ENCODE measurements around the gene ADAMTS17. TPM values are rescaled to one million over a fixed set of nuclear protein-coding genes. Genes with fewer than 3 reads are reported as not detected.
"Not testable (repeated sequence)": the region's sequence is repeated elsewhere in the genome, so short reads cannot be mapped to it uniquely, and the experiment has no call there.

Gene ADAMTS17
- polyA plus RNA-seq, 3 donors from 2014 or later, result 0.27 to 0.53 TPM; not detected in 1

- Mint-ChIP-seq H3K36me3 (no peaks in the 10 kb centered on the region), H3K4me1 (no peaks in the 10 kb centered on the region), H3K27me3 (ENCODE audit: low read depth in 3 of 3) (peaks cover 0 to 6% (median 2%) of the 10 kb centered on the region in 3 donors), H3K9me3 (peaks cover 0 to 5% (median 0%) of the 10 kb centered on the region in 6 donors), H3K27ac (no peak overlapping the region), H3K4me3 (no peak overlapping the region)
- DNase-seq, result no peak
Measured at GRCh38 chr15:100082761-100083402, 258.9 kb downstream of the ADAMTS17 start.

GRCh38 chr15:100081454-100081853 is 260.3 kb downstream of the ADAMTS17 start:
- Mint-ChIP-seq H3K36me3 (no peaks in the 10 kb centered on the region), H3K4me3 (no peak overlapping the region), H3K9me3 (no peaks in the 10 kb centered on the region), H3K27ac (no peak overlapping the region), H3K27me3 (ENCODE audit: low read depth in 3 of 3) (peaks cover 0 to 4% (median 2%) of the 10 kb centered on the region in 3 donors), H3K4me1 (no peaks in the 10 kb centered on the region)
- DNase-seq, result no peak

GRCh38 chr15:100078511-100079220 is 263.1 kb downstream of the ADAMTS17 start:
- Mint-ChIP-seq H3K36me3 (no peaks in the 10 kb centered on the region), H3K4me3 (no peak overlapping the region), H3K27me3 (ENCODE audit: low read depth in 3 of 3) (peaks cover 0 to 3% (median 0%) of the 10 kb centered on the region in 3 donors), H3K4me1 (no peaks in the 10 kb centered on the region), H3K9me3 (no peaks in the 10 kb centered on the region), H3K27ac (no peak overlapping the region)
- no peak for DNase-seq

- no peak overlapping the region for H3K27ac Mint-ChIP-seq
- H3K36me3 Mint-ChIP-seq, result no peaks in the 10 kb centered on the region
- peaks cover 0 to 5% (median 4%) of the 10 kb centered on the region in 3 donors for H3K27me3 Mint-ChIP-seq (ENCODE audit: low read depth in 3 of 3)
- H3K4me3 Mint-ChIP-seq, result no peak overlapping the region
- DNase-seq, result no peak
- no peaks in the 10 kb centered on the region for H3K4me1 Mint-ChIP-seq
- peaks cover 0 to 5% (median 0%) of the 10 kb centered on the region in 6 donors for H3K9me3 Mint-ChIP-seq
Measured at GRCh38 chr15:100075229-100075628, 266.5 kb downstream of the ADAMTS17 start.

- H3K27ac Mint-ChIP-seq, result no peak overlapping the region
- H3K36me3 Mint-ChIP-seq, result no peaks in the 10 kb centered on the region
- no peaks in the 10 kb centered on the region for H3K4me1 Mint-ChIP-seq
- no peak for DNase-seq
- H3K9me3 Mint-ChIP-seq, result peaks cover 0 to 5% (median under 1%) of the 10 kb centered on the region in 6 donors
- H3K27me3 Mint-ChIP-seq (ENCODE audit: low read depth in 3 of 3), result peaks cover 0 to 9% (median 8%) of the 10 kb centered on the region in 3 donors
- no peak overlapping the region for H3K4me3 Mint-ChIP-seq
Measured at GRCh38 chr15:100073982-100074381, 267.8 kb downstream of the ADAMTS17 start.

GRCh38 chr15:100066521-100067280 is 275.1 kb downstream of the ADAMTS17 start:
- H3K27me3 Mint-ChIP-seq (ENCODE audit: low read depth in 3 of 3); DNase-seq; H3K9me3 Mint-ChIP-seq; H3K4me3 Mint-ChIP-seq; H3K27ac Mint-ChIP-seq; H3K4me1 Mint-ChIP-seq; H3K36me3 Mint-ChIP-seq: not testable (repeated sequence)

- Mint-ChIP-seq H3K4me3 (no peak overlapping the region), H3K36me3 (no peaks in the 10 kb centered on the region), H3K27me3 (ENCODE audit: low read depth in 3 of 3) (peaks cover 0 to 6% (median 1%) of the 10 kb centered on the region in 3 donors), H3K9me3 (no peaks in the 10 kb centered on the region), H3K4me1 (no peaks in the 10 kb centered on the region), H3K27ac (no peak overlapping the region)
- no peak for DNase-seq
Measured at GRCh38 chr15:100061944-100062343, 279.8 kb downstream of the ADAMTS17 start.

GRCh38 chr15:100060276-100060926 is 281.4 kb downstream of the ADAMTS17 start:
- Mint-ChIP-seq H3K4me3 (no peak overlapping the region), H3K9me3 (no peaks in the 10 kb centered on the region), H3K36me3 (no peaks in the 10 kb centered on the region), H3K27me3 (ENCODE audit: low read depth in 3 of 3) (peaks cover 0 to 6% (median 1%) of the 10 kb centered on the region in 3 donors), H3K4me1 (peaks cover 3 to 7% of the 10 kb centered on the region in 2 donors), H3K27ac (no peak overlapping the region)
- DNase-seq, result no peak

- no peak overlapping the region for H3K4me3 Mint-ChIP-seq
- DNase-seq, result no peak
- H3K4me1 Mint-ChIP-seq, result peaks cover 8 to 16% of the 10 kb centered on the region in 2 donors
- H3K9me3 Mint-ChIP-seq, result no peaks in the 10 kb centered on the region
- H3K36me3 Mint-ChIP-seq, result no peaks in the 10 kb centered on the region
- H3K27ac Mint-ChIP-seq, result no peak overlapping the region
- H3K27me3 Mint-ChIP-seq (ENCODE audit: low read depth in 3 of 3), result peaks cover 0 to 6% (median 1%) of the 10 kb centered on the region in 3 donors
Measured at GRCh38 chr15:100059521-100059920, 282.3 kb downstream of the ADAMTS17 start.

GRCh38 chr15:100059094-100059493 is 282.7 kb downstream of the ADAMTS17 start:
- Mint-ChIP-seq H3K36me3 (no peaks in the 10 kb centered on the region), H3K4me1 (peaks cover 9 to 18% of the 10 kb centered on the region in 2 donors), H3K4me3 (no peak overlapping the region), H3K9me3 (no peaks in the 10 kb centered on the region), H3K27me3 (ENCODE audit: low read depth in 3 of 3) (peaks cover 0 to 6% (median 3%) of the 10 kb centered on the region in 3 donors), H3K27ac (no peak overlapping the region)
- no peak for DNase-seq

GRCh38 chr15:100058458-100058857 is 283.3 kb downstream of the ADAMTS17 start:
- H3K9me3 Mint-ChIP-seq, result no peaks in the 10 kb centered on the region
- DNase-seq, result no peak
- H3K27ac Mint-ChIP-seq, result no peak overlapping the region
- no peaks in the 10 kb centered on the region for H3K36me3 Mint-ChIP-seq
- H3K4me3 Mint-ChIP-seq, result no peak overlapping the region
- peaks cover 9 to 18% of the 10 kb centered on the region in 2 donors for H3K4me1 Mint-ChIP-seq
- H3K27me3 Mint-ChIP-seq (ENCODE audit: low read depth in 3 of 3), result peaks cover 2 to 5% (median 3%) of the 10 kb centered on the region in 3 donors

- no peak overlapping the region for H3K4me3 Mint-ChIP-seq
- peaks cover 2 to 4% (median 2%) of the 10 kb centered on the region in 3 donors for H3K27me3 Mint-ChIP-seq (ENCODE audit: low read depth in 3 of 3)
- no peaks in the 10 kb centered on the region for H3K9me3 Mint-ChIP-seq
- no peaks in the 10 kb centered on the region for H3K36me3 Mint-ChIP-seq
- no peak for DNase-seq
- H3K4me1 Mint-ChIP-seq, result peaks cover 9 to 18% of the 10 kb centered on the region in 2 donors
- no peak overlapping the region for H3K27ac Mint-ChIP-seq
Measured at GRCh38 chr15:100057281-100057680, 284.5 kb downstream of the ADAMTS17 start.

- no peaks in the 10 kb centered on the region for H3K9me3 Mint-ChIP-seq
- no peak for DNase-seq
- H3K4me1 Mint-ChIP-seq, result peaks cover 9 to 18% of the 10 kb centered on the region in 2 donors
- no peaks in the 10 kb centered on the region for H3K36me3 Mint-ChIP-seq
- no peak overlapping the region for H3K27ac Mint-ChIP-seq
- H3K27me3 Mint-ChIP-seq (ENCODE audit: low read depth in 3 of 3), result peaks cover 2 to 3% (median 2%) of the 10 kb centered on the region in 3 donors
- H3K4me3 Mint-ChIP-seq, result no peak overlapping the region
Measured at GRCh38 chr15:100056411-100057072, 285.2 kb downstream of the ADAMTS17 start.

Data from immature natural killer cell (primary cell).